Measurements from ENCODE around the gene SUSD4. TPM values are rescaled to one million over a fixed set of nuclear protein-coding genes. Genes with fewer than 3 reads are reported as not detected.
"Not testable (repeated sequence)": the region's sequence is repeated elsewhere in the genome, so short reads cannot be mapped to it uniquely, and the experiment has no call there.

The SUSD4 gene
- total and polyA plus RNA-seq, 9 donors, result 23.0 to 80.5 (median 36.6) TPM

DNA sequence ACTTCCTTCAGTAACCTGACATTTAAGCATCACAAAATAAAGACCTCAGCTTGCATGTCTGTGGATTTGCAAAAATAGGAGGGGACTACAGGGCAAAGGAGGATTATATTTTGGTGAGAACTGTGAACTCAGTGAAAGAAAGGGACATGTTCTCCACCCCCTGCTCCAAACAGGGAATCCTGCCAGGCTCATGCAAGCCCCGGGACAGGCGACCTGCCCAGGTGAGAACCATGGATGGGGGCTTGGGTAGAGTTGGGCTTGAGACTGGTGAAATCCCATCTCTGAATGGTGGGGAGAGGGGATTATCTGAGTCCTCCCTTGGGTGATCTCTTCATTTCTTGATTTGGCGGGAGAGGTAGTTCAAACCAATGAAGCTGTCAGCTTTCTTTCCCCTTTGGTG is 110.1 kb downstream of the SUSD4 start:
- H3K27ac ChIP-seq, result no peak overlapping the region
- H3K27me3 ChIP-seq, result no peaks in the 10 kb centered on the region
- peaks cover 5% of the 10 kb centered on the region for H3K4me1 ChIP-seq (ENCODE audit: insufficient read depth)
- no peak for DNase-seq
- no peaks in the 10 kb centered on the region for H3K9me3 ChIP-seq
- WGBS, 3 donors, result 72 to 86% (median 75%) methylated on average over 3 of the region's 3 CpGs
- no peak for TF ChIP-seq POLR2A (IDR thresholded peaks at IDR 0.05)
- no peak overlapping the region for H3K4me3 ChIP-seq
- H3K36me3 ChIP-seq, result no peaks in the 10 kb centered on the region
- intact Hi-C loops (cut with DNase I), result no loop called here

DNA sequence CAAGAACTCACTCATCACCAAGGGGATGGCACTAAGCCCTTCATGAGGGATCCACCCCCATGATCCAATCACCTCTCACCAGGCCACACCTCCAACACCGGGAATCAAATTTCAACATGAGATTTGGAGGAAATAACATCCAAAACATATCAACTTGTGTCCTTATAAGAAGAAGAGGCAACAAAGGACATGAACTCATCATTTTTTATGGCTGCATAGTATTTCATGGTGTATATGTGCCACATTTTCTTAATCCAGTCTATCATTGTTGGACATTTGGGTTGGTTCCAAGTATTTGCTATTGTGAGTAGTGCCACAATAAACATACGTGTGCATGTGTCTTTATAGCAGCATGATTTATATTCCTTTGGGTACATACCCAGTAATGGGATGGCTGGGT is 112.6 kb downstream of the SUSD4 start:
- H3K27ac ChIP-seq; H3K27me3 ChIP-seq; H3K4me3 ChIP-seq; intact Hi-C loops (cut with DNase I); H3K36me3 ChIP-seq; H3K4me1 ChIP-seq (ENCODE audit: insufficient read depth); H3K9me3 ChIP-seq; DNase-seq: not testable (repeated sequence)
- 90 to 97% (median 94%) methylated on average over 2 of the region's 2 CpGs for WGBS, 3 donors

DNA sequence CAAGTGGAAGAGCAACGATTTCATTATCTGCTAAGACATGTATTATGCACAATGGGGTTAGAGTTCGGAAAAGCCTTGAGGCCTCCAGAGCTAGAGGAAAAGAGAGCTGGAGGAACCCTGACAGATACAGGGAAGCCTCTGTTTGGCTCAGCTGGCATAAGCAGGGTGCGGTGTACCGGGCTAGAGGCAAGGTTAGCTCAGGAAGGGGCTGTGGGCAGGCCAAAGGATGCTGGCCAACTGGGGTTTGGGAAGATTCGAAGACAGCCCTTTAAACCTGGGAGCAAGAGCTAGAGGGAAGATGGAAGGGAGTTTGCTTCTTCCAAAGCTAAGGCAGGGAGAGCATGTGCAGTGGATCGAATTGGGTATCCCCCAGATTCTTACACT is 113.4 kb downstream of the SUSD4 start:
- peaks cover 5% of the 10 kb centered on the region for H3K4me1 ChIP-seq (ENCODE audit: insufficient read depth)
- no peaks in the 10 kb centered on the region for H3K36me3 ChIP-seq
- H3K4me3 ChIP-seq, result no peak overlapping the region
- no peaks in the 10 kb centered on the region for H3K27me3 ChIP-seq
- no peak overlapping the region for H3K27ac ChIP-seq
- TF ChIP-seq EP300 (IDR thresholded peaks at IDR 0.05), result no peak
- TF ChIP-seq, protein P1, sequence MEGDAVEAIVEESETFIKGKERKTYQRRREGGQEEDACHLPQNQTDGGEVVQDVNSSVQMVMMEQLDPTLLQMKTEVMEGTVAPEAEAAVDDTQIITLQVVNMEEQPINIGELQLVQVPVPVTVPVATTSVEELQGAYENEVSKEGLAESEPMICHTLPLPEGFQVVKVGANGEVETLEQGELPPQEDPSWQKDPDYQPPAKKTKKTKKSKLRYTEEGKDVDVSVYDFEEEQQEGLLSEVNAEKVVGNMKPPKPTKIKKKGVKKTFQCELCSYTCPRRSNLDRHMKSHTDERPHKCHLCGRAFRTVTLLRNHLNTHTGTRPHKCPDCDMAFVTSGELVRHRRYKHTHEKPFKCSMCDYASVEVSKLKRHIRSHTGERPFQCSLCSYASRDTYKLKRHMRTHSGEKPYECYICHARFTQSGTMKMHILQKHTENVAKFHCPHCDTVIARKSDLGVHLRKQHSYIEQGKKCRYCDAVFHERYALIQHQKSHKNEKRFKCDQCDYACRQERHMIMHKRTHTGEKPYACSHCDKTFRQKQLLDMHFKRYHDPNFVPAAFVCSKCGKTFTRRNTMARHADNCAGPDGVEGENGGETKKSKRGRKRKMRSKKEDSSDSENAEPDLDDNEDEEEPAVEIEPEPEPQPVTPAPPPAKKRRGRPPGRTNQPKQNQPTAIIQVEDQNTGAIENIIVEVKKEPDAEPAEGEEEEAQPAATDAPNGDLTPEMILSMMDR (IDR thresholded peaks at IDR 0.05), result no peak
- TF ChIP-seq POLR2A (IDR thresholded peaks at IDR 0.05), result no peak
- intact Hi-C loops (cut with DNase I), result no loop called here
- no peak for DNase-seq
- no peaks in the 10 kb centered on the region for H3K9me3 ChIP-seq
- 79 to 80% (median 79%) methylated on average over 6 of the region's 6 CpGs for WGBS, 3 donors

DNA sequence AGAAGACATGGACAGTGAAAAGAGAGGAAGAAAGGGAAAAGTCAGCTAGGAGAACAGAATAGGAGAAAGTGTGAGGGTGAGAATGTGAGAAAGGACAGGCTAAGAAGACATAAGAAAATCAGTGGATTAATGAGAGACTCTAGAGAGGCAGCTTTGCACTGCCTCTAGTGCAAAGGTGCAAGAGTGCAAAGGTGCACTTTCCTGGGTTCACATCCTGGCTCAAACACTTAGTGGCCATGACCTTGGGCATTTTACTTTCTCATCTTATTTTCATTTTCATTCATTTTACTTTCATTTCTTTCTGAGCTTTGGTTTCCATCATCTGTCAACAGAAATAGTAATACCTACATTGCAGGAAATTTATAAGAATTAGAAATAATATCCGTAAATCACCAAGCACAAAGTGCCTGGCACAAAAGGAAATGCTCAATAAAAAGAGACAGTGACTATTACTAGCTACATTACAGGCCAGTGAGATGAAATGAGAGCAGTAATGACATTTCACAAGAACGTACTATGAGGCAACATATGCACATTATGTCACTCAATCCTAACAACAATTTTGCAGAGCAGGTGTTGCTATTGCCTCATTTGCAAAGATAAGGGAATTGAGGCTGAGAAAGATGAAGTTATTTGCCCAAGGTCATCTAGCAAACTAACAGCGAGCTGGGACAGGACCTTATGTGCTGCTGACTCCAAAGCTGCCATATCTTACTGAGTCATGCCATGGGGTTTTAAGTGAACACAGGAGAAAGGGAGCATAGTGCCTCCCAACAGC is 113.9 kb downstream of the SUSD4 start:
- intact Hi-C loops (cut with DNase I), result no loop called here
- Histone ChIP-seq H3K27me3 (no peaks in the 10 kb centered on the region), H3K9me3 (no peaks in the 10 kb centered on the region), H3K36me3 (no peaks in the 10 kb centered on the region), H3K27ac (no peak overlapping the region), H3K4me3 (no peak overlapping the region), H3K4me1 (ENCODE audit: insufficient read depth) (peaks cover 5% of the 10 kb centered on the region)
- 50 to 55% (median 54%) methylated on average over 3 of the region's 3 CpGs for WGBS, 3 donors
- TF ChIP-seq EP300 (IDR thresholded peaks at IDR 0.05), result no peak
- TF ChIP-seq, protein P1 (IDR thresholded peaks at IDR 0.05), result no peak
- no peak for TF ChIP-seq POLR2A (IDR thresholded peaks at IDR 0.05)
- peak in 2 of 5 donors; percentile 41 to 42 for DNase-seq

- H3K4me3 ChIP-seq, result no peak overlapping the region
- H3K27me3 ChIP-seq, result no peaks in the 10 kb centered on the region
- TF ChIP-seq EP300 (IDR thresholded peaks at IDR 0.05), result no peak
- TF ChIP-seq, protein P1 (IDR thresholded peaks at IDR 0.05), result no peak
- intact Hi-C loops (cut with DNase I), result no loop called here
- 87 to 94% (median 93%) methylated on average over 6 of the region's 6 CpGs for WGBS, 3 donors
- no peaks in the 10 kb centered on the region for H3K36me3 ChIP-seq
- DNase-seq, result no peak
- no peak overlapping the region for H3K27ac ChIP-seq
- no peaks in the 10 kb centered on the region for H3K9me3 ChIP-seq
- peaks cover 5% of the 10 kb centered on the region for H3K4me1 ChIP-seq (ENCODE audit: insufficient read depth)
Observed at GRCh38 chr1:223248770-223249140, 115.2 kb downstream of the SUSD4 start.
